Stromal cell of bone marrow (primary cell): ENCODE results near the gene HMCN2.
"Not testable (repeated sequence)": the region's sequence is repeated elsewhere in the genome, so short reads cannot be mapped to it uniquely, and the experiment has no call there.

Source experiments
- DNase-seq: peaks from one replicate; pipeline ENCODE4 v3.0.0-alpha.2; 2012; ENCODE audit warnings: low read depth

The HMCN2 gene

GRCh38 chr9:130333041-130333711, 67.6 kb downstream of the HMCN2 start:
- no peak for DNase-seq

DNA sequence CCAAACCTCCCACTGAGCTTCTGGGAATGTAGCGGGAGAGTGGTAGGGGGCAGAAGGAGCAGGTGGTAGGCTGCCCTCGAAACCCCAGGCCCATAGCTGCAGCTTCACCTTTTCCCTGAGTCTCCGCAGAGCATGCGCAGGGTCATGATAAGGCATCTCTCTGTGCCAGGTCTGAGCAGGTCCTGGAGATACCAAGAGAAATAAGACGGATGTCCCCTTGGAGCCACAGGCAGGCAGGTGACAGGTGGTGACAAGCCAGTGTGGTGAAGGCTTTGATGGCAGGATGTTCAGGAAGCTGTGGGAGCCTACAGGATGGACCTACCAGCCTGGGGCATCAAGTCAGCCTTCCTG, 68.1 kb downstream of the HMCN2 start:
- no peak for DNase-seq

DNA sequence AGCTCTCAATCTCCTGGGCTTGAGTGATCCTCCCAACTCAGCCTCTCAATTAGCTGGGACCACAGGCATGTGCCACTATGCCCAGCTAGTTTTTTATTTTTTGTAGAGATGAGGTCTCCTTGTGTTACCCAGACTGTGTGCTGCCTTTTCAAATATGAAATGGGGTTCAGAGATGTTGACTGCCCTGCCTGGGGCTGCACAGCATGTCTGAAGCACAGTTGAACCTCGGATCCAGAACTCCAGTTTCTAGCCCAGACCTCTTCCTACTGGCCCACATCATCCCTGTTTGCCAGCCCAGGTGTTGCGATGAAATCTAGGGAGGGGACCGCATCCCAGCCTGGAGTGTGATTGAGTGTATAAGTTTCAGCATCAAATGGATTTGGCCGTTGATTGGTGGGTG, 69.4 kb downstream of the HMCN2 start:
- no peak for DNase-seq

- DNase-seq: no peak
Observed at GRCh38 chr9:130336027-130336610, 70.6 kb downstream of the HMCN2 start.

GRCh38 chr9:130336885-130337284, 71.3 kb downstream of the HMCN2 start:
- DNase-seq: no peak

DNA sequence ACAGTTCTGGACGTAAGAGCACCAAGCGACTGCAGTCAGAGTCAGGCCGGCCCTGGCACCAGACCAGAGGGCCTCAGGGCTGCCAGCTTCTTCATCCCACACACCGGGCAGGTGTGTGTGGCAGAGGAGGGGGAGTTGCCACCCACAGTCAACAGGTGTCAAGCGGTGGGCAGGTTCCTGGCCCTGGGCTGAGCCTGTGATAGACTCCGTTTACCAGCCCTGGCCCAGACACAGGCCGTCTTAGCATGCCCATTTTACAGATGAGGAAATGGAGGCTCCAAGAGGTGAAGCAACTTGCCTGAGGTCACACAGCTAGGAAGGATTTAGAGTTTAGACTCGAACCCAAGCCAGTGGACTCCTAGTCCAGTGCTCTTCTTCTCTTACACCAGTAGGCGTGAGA, 71.8 kb downstream of the HMCN2 start:
- no peak for DNase-seq

GRCh38 chr9:130337784-130338380, 72.3 kb downstream of the HMCN2 start:
- no peak for DNase-seq

DNA sequence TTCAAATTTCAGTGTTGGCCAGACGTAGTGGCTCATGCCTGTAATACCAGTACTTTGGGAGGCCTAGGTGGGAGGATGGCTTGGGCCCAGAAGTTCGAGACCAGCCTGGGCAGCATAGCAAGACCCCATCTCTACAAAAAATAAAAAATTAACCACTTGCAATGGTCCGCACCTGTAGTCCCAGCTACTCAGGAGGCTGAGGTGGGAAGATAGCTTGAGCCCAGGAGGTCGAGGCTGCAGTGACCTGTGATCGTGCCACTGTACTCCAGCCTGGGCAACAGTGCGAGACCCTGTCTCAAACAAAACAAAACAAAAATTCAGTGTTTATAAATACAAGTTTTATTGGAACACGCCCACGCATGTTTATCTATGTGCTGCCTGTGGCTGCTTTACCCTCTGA, 73.3 kb downstream of the HMCN2 start:
- DNase-seq: not testable (repeated sequence)

- DNase-seq: no peak
Observed at GRCh38 chr9:130339306-130339705, 73.7 kb downstream of the HMCN2 start.

GRCh38 chr9:130340011-130340410, 74.5 kb downstream of the HMCN2 start:
- no peak for DNase-seq

DNA sequence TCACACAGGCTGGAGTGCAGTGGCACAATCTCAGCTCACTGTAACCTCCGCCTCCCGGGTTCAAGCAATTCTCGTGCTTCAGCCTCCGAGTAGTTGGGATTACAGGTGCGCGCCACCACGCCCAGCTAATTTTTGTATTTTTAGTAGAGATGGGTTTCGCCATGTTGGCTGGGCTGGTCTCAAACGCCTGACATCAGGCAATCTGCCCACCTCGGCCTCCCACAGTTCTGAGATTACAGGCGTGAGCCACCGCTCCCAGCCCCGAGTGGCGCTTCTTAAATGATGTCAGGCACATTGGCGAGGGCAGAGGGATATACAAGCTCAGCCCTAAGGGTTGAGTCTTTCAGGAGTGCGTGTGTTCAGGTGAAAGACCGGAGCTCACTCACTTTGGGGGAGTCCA, 75.0 kb downstream of the HMCN2 start:
- not testable (repeated sequence) for DNase-seq

- DNase-seq: no peak
Observed at GRCh38 chr9:130341128-130341527, 75.6 kb downstream of the HMCN2 start.

DNA sequence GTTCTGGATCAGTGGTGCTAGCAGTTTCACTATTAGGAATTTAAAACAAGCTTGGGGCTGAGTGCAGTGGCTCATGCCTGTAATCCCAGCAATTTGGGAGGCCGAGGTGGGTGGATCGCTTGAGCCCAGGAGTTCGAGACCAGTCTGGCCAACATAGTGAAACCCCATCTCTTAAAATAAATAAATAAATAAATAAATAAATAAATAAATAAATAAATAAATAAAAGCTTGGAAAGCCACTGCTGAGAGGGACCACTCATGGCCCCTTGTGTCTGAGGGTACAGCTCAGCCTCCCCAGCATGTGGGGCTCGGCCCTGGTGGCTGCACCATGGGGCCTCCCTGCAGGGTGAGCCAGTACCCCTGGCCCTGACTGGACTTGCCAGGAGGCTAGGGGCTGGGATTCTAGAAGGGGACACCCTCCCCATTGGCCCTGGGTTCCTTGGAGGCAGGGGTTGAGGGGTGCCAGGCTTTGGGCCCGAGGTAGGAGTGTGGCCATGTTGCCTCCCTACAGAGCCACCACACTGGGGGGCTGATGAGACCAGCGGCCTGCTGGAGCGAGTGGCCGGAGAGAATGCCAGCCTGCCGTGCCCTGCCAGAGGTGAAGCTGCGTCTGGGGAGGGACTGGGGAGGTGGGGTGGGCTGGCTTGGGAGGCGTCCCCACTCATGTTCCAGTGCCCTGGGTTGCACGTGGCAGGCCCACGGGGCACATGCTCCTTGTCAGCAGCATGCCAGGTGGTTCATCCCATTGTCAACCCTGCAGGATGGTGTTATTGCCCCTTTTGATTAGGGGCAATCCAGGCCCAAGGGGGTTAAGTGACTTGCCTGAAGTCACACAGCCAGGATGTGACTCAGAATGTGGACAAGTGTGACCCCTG, 76.5 kb downstream of the HMCN2 start:
- no peak for DNase-seq

GRCh38 chr9:130342714-130343085, 77.1 kb downstream of the HMCN2 start:
- no peak for DNase-seq

GRCh38 chr9:130343445-130343918, 77.9 kb downstream of the HMCN2 start:
- DNase-seq: no peak

- DNase-seq: no peak
Observed at GRCh38 chr9:130344366-130344765, 78.8 kb downstream of the HMCN2 start.

DNA sequence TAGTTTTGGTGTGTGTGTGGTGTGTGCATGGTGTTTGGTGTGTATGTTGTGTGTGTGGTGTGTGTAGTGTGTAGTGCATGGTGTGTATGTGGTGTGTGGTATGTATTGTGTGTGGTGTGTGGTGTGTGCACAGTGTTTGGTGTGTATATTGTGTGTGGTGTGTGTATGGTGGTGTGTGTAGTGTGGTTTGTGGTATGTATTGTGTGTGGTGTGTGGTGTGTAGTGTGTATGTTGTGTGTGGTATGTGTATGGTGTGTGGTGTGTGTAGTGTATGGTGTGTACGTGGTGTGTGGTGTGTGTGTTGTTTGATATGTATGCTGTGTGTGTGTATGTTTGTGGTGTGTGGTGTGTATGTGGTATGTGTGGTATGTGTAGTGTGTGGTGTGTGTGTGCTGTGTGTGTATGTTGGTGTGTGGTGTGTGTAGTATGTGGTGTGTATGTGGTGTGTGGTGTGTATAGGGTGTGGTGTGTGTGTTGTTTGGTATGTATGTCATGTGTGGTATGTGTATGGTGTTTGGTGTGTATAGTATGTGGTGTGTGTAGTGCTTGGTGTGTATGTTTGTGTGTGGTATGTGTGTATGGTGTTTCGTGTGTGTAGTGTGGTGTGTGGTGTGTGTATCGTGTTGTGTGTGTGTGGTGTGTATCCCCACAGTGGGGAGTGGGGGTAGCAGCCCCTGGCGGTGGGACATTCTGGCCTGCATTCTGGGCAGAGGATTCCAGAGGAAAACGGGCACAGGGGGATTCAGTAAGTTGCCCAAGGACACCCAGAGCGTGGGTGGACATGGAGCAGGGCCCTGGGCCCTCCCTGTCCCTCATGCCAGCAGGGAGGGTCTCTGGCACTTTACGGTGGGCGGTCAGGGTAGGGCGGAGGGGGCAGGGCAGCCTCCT, 79.7 kb downstream of the HMCN2 start:
- DNase-seq: no peak

DNA sequence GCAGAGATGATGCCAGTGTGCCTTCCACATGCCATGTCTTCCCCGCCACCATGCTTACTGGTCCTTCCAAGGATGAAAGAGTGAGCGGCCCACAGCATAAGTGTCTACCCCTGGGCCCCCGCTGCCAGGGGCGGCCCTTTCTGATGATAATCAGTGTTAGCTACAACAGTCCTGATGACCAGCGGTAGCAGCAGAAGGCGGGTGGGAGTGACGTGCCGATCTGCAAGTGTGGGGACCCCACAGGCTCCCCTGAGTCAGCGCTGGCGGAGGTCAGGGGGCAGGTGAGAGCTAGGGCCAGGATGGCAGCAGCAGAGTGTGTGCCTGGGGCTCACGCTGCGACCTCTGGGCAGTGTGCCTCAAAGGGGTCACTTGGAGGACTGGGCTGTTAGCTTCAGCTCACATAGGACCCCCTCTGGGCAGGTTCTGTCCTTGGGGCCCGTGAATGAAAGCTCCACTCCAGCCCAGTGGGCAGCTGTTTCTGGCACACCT, 80.4 kb downstream of the HMCN2 start:
- no peak for DNase-seq

GRCh38 chr9:130346431-130346830, 80.9 kb downstream of the HMCN2 start:
- no peak for DNase-seq

DNA sequence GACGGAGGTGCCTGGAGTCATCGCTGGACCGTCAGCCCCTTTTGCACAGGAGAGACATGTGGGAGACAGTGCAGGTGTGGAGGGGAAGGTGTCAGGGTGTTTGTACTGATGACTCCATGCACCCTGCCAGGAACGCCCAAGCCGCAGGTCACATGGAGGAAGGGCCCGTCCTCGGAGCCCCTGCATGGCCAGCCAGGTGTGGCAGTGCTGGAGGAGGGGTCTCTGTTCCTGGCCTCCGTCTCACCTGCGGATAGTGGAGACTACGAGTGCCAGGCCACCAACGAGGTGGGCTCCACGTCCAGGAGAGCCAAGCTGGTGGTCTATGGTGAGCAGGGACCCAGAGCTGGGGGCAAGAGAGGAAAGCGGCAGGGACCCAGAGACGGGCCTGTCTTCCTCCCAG, 81.5 kb downstream of the HMCN2 start:
- no peak for DNase-seq

GRCh38 chr9:130347931-130348330, 82.4 kb downstream of the HMCN2 start:
- no peak for DNase-seq

GRCh38 chr9:130348341-130348740, 82.8 kb downstream of the HMCN2 start:
- DNase-seq: no peak
